K562 (cell line): ENCODE results near the gene TP53RK. TPM values are rescaled to one million over a fixed set of nuclear protein-coding genes. Genes with fewer than 3 reads are reported as not detected.

Source experiments
- ARID1B ChIP-seq: fragments of 450-650 bp; IDR thresholded peaks from 2 replicates; pipeline ENCODE4 v1.6.1; 2016; ENCODE audit warnings: antibody characterized with exemption, mild to moderate bottlenecking, inconsistent platforms
- CREBBP ChIP-seq: IDR thresholded peaks from one replicate; pipeline ENCODE4 v1.6.1; 2012; ENCODE audit warnings: low read depth, mild to moderate bottlenecking, control low read depth, inconsistent platforms, low read length
- HMGXB4 ChIP-seq: sonication (generic); formaldehyde crosslinking; IDR thresholded peaks from 2 replicates; pipeline ENCODE4 v1.8.1; 2023; ENCODE audit warnings: mild to moderate bottlenecking, missing genetic modification reagents
- JUND ChIP-seq, 2 experiments: IDR thresholded peaks; 2 replicates in 1 of 2; 3 replicates in 1 of 2; pipeline ENCODE4 v1.6.1; 2011; ENCODE audit warnings: borderline replicate concordance in 2 of 2, low read depth in 2 of 2, low read length in 2 of 2, improper control_type of control experiment in 1 of 2, missing biosample characterization in 1 of 2, missing genetic modification characterization in 1 of 2, missing genetic modification reagents in 1 of 2
- LCOR ChIP-seq: sonication (generic); formaldehyde crosslinking; IDR thresholded peaks from 2 replicates; pipeline ENCODE4 v1.8.0; 2022; ENCODE audit warnings: mild to moderate bottlenecking, missing genetic modification reagents
- MLX ChIP-seq, 2 experiments: fragments of 450-650 bp in 1 of 2; sonication (generic) in 1 of 2; formaldehyde crosslinking; conservative IDR thresholded peaks; 2 replicates each; pipeline versions ENCODE4 v1.4.0 to v1.8.1; 2020 to 2022; ENCODE audit warnings: mild to moderate bottlenecking in 1 of 2, missing genetic modification reagents in 1 of 2
- NBN ChIP-seq: fragments of 450-650 bp; IDR thresholded peaks from 2 replicates; pipeline ENCODE4 v1.6.1; 2016; ENCODE audit warnings: low read depth, mild to moderate bottlenecking
- NONO ChIP-seq, 2 experiments: fragments of 200-400 bp in 1 of 2; fragments of 450-650 bp in 1 of 2; formaldehyde crosslinking in 1 of 2; IDR thresholded peaks; 2 replicates each; pipeline ENCODE4 v1.6.1; 2017; ENCODE audit warnings: low read depth in 2 of 2, mild to moderate bottlenecking in 2 of 2, moderate library complexity in 2 of 2, low read length in 1 of 2
- PHF21A ChIP-seq: fragments of 450-650 bp; IDR thresholded peaks from 2 replicates; pipeline ENCODE4 v1.6.1; 2017; ENCODE audit warnings: low read depth, borderline replicate concordance
- SMARCC2 ChIP-seq: fragments of 450-650 bp; IDR thresholded peaks from 2 replicates; pipeline ENCODE4 v1.6.1; 2017; ENCODE audit warnings: antibody characterized with exemption, moderate library complexity, mild to moderate bottlenecking, low read depth
- TCF7L2 ChIP-seq: fragments of 150-350 bp; IDR thresholded peaks from 2 replicates; pipeline ENCODE4 v1.6.1; 2016; ENCODE audit warnings: low read depth, mild to moderate bottlenecking, low read length, moderate library complexity
- TCFL5 ChIP-seq: fragments of 250-450 bp; sonication (Bioruptor Pico); conservative IDR thresholded peaks from 2 replicates; pipeline ENCODE4 v1.6.1; 2021; ENCODE audit warnings: mild to moderate bottlenecking, moderate library complexity, matching md5 sums
- WHSC1 ChIP-seq: IDR thresholded peaks from one replicate; pipeline ENCODE4 v1.6.1; 2012; ENCODE audit warnings: low read length, control low read depth, inconsistent platforms
- ZNF354B ChIP-seq: fragments of 250-450 bp; sonication (Bioruptor Pico); IDR thresholded peaks from 2 replicates; pipeline ENCODE4 v1.4.0; 2020
- polyA plus RNA-seq, 8 experiments: library from polyadenylated mRNA; depleted of rRNA in 4 of 8; stranded (reverse) in 5 of 8; unstranded in 3 of 8; fragments of >200 nt; fragmentation: Nextera tagmentation in 2 of 8; fragmentation: Illumina TruSeq in 1 of 8; extraction: Ambion mirVana in 2 of 8; extraction: Trizol in 1 of 8; gene quantifications; 2 replicates each; pipeline versions ENCODE4 v1.2.1 to v1.2.3, GENCODE V29; 2011 to 2014; ENCODE audit warnings: inconsistent platforms in 1 of 8, missing spikeins in 1 of 8
- total RNA-seq, 7 experiments: library from RNA; depleted of rRNA in 6 of 7; stranded (reverse); fragments of >200 nt in 6 of 7; fragmentation: Illumina TruSeq in 2 of 7; extraction: Trizol in 2 of 7; gene quantifications; 2 replicates each; pipeline versions ENCODE4 v1.2.1 to v1.2.3, GENCODE V29; 2011 to 2021; ENCODE audit warnings: low replicate concordance in 1 of 7
- TF ChIP-seq, protein P1 (sequence below): fragments of 450-650 bp; IDR thresholded peaks from 2 replicates; pipeline ENCODE4 v1.6.1; 2016
- TF ChIP-seq, protein P2 (sequence below), 2 experiments: fragments of 450-650 bp in 1 of 2; sonication (generic) in 1 of 2; formaldehyde crosslinking in 1 of 2; IDR thresholded peaks in 1 of 2; conservative IDR thresholded peaks in 1 of 2; 2 replicates each; pipeline versions ENCODE4 v1.6.1 to v1.8.1; 2016 to 2023; ENCODE audit warnings: mild to moderate bottlenecking in 2 of 2, moderate library complexity in 2 of 2, inconsistent platforms in 1 of 2, missing genetic modification reagents in 1 of 2
- TF ChIP-seq, protein P3 (sequence below): fragments of 450-650 bp; IDR thresholded peaks from 2 replicates; pipeline ENCODE4 v1.7.0; 2016; ENCODE audit warnings: borderline replicate concordance
- TF ChIP-seq, protein P4 (sequence below): IDR thresholded peaks from 3 replicates; pipeline ENCODE4 v1.6.1; 2011; ENCODE audit warnings: borderline replicate concordance, mild to moderate bottlenecking, moderate library complexity; ENCODE audit not compliant: insufficient read length; ENCODE audit errors: extremely low read depth

Gene TP53RK
- total and polyA plus RNA-seq, 9 of the 15 experiments (the other 6 are each of a cell fraction or from before 2014, with no cell fraction given) = 2.9 to 43.5 (median 17.2) TPM

DNA sequence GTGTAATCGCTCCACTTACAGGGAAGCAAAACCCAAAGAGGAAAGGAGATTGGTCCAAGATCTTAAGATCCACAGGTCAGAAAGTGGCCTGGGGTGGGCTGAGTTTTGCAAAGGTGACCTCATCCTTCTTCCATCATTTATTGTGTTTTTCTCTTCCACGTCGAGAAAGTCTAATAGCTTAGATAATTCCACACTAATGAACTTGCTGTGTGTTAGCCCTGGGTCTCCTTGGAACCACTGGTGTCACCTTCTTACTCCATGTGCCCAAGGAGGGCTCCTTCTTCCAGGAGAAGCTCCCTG is 39.6 kb downstream of the TP53RK start (continued):
- TF ChIP-seq MLX (CRISPR knock-in tag; conservative IDR thresholded peaks at IDR 0.05) (no peak), SMARCC2 (no peak), TCFL5 (CRISPR knock-in tag) (no peak), ARID1B (no peak), NBN (no peak), LCOR (0 out of 2 replicates have a peak, but pooled peaks have one; percentile 63), NONO (IDR thresholded peaks at IDR 0.05; ENCODE audit: low read depth in 2 of 2, low read length in 1 of 2) (no peak), WHSC1 (no peak), PHF21A (no peak), TCF7L2 (no peak), JUND (IDR thresholded peaks at IDR 0.05; ENCODE audit: borderline replicate concordance, low read depth, low read length) (peak; percentile 49; the same call in 1 of the 2 replicates), JUND (tag; IDR thresholded peaks at IDR 0.05; ENCODE audit: borderline replicate concordance, low read depth, low read length) (peak; percentile 63; the same call in 1 of the 3 replicates), ZNF354B (CRISPR knock-in tag) (no peak), CREBBP (no peak), HMGXB4 (CRISPR knock-in tag) (no peak)
- TF ChIP-seq, protein P1, sequence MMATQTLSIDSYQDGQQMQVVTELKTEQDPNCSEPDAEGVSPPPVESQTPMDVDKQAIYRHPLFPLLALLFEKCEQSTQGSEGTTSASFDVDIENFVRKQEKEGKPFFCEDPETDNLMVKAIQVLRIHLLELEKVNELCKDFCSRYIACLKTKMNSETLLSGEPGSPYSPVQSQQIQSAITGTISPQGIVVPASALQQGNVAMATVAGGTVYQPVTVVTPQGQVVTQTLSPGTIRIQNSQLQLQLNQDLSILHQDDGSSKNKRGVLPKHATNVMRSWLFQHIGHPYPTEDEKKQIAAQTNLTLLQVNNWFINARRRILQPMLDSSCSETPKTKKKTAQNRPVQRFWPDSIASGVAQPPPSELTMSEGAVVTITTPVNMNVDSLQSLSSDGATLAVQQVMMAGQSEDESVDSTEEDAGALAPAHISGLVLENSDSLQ = no peak
- TF ChIP-seq, protein P2, sequence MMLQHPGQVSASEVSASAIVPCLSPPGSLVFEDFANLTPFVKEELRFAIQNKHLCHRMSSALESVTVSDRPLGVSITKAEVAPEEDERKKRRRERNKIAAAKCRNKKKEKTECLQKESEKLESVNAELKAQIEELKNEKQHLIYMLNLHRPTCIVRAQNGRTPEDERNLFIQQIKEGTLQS (IDR thresholded peaks at IDR 0.05) = peak; percentile 83
- TF ChIP-seq, protein P2 (CRISPR knock-in tag; conservative IDR thresholded peaks at IDR 0.05) = no peak
- TF ChIP-seq, protein P3, sequence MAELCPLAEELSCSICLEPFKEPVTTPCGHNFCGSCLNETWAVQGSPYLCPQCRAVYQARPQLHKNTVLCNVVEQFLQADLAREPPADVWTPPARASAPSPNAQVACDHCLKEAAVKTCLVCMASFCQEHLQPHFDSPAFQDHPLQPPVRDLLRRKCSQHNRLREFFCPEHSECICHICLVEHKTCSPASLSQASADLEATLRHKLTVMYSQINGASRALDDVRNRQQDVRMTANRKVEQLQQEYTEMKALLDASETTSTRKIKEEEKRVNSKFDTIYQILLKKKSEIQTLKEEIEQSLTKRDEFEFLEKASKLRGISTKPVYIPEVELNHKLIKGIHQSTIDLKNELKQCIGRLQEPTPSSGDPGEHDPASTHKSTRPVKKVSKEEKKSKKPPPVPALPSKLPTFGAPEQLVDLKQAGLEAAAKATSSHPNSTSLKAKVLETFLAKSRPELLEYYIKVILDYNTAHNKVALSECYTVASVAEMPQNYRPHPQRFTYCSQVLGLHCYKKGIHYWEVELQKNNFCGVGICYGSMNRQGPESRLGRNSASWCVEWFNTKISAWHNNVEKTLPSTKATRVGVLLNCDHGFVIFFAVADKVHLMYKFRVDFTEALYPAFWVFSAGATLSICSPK = no peak
- TF ChIP-seq, protein P4, sequence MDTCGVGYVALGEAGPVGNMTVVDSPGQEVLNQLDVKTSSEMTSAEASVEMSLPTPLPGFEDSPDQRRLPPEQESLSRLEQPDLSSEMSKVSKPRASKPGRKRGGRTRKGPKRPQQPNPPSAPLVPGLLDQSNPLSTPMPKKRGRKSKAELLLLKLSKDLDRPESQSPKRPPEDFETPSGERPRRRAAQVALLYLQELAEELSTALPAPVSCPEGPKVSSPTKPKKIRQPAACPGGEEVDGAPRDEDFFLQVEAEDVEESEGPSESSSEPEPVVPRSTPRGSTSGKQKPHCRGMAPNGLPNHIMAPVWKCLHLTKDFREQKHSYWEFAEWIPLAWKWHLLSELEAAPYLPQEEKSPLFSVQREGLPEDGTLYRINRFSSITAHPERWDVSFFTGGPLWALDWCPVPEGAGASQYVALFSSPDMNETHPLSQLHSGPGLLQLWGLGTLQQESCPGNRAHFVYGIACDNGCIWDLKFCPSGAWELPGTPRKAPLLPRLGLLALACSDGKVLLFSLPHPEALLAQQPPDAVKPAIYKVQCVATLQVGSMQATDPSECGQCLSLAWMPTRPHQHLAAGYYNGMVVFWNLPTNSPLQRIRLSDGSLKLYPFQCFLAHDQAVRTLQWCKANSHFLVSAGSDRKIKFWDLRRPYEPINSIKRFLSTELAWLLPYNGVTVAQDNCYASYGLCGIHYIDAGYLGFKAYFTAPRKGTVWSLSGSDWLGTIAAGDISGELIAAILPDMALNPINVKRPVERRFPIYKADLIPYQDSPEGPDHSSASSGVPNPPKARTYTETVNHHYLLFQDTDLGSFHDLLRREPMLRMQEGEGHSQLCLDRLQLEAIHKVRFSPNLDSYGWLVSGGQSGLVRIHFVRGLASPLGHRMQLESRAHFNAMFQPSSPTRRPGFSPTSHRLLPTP = no peak
